ENCODE results near the gene TTC21B. TPM values are rescaled to one million over a fixed set of nuclear protein-coding genes. Genes with fewer than 3 reads are reported as not detected.

TTC21B gene
- total RNA-seq, 4 donors from 2014 or later, result 29.1 to 45.7 (median 32.9) TPM

GRCh38 chr2:165847001-165847400, 106.6 kb downstream of the TTC21B start:
- WGBS, 2 donors, result 69 to 72% methylated on average over 2 of the region's 2 CpGs
- no peak overlapping the region for H3K27ac ChIP-seq
- H3K36me3 ChIP-seq, result no peaks in the 10 kb centered on the region
- H3K4me1 ChIP-seq, result peaks cover 12% of the 10 kb centered on the region in 2 donors
- intact Hi-C loops (cut with DNase I), result no loop called here
- TF ChIP-seq CTCF (IDR thresholded peaks at IDR 0.05), result no peak
- TF ChIP-seq POLR2A (IDR thresholded peaks at IDR 0.05), result no peak
- no peak overlapping the region for H3K4me3 ChIP-seq (replicated peaks in 1 of 3)
- H3K27me3 ChIP-seq, result no peaks in the 10 kb centered on the region
- H3K9me3 ChIP-seq, result no peaks in the 10 kb centered on the region
- DNase-seq, result no peak

GRCh38 chr2:165846056-165846455, 107.5 kb downstream of the TTC21B start:
- Histone ChIP-seq H3K9me3 (no peaks in the 10 kb centered on the region), H3K4me1 (peaks cover 12% of the 10 kb centered on the region in 2 donors), H3K27me3 (no peaks in the 10 kb centered on the region), H3K36me3 (no peaks in the 10 kb centered on the region), H3K27ac (no peak overlapping the region), H3K4me3 (replicated peaks in 1 of 3) (no peak overlapping the region)
- DNase-seq, result no peak
- TF ChIP-seq CTCF (IDR thresholded peaks at IDR 0.05) (no peak), POLR2A (IDR thresholded peaks at IDR 0.05) (no peak)
- intact Hi-C loops (cut with DNase I), result no loop called here
- WGBS, 2 donors, result 97% methylated on average over 7 of the region's 7 CpGs

- no peaks in the 10 kb centered on the region for H3K9me3 ChIP-seq
- DNase-seq, result no peak
- peaks cover 12% of the 10 kb centered on the region in 2 donors for H3K4me1 ChIP-seq
- no peaks in the 10 kb centered on the region for H3K36me3 ChIP-seq
- intact Hi-C loops (cut with DNase I), result no loop called here
- no peak for TF ChIP-seq POLR2A (IDR thresholded peaks at IDR 0.05)
- no peak for TF ChIP-seq CTCF (IDR thresholded peaks at IDR 0.05)
- 62 to 63% methylated on average over 2 of the region's 2 CpGs for WGBS, 2 donors
- no peak overlapping the region for H3K4me3 ChIP-seq (replicated peaks in 1 of 3)
- H3K27me3 ChIP-seq, result no peaks in the 10 kb centered on the region
- H3K27ac ChIP-seq, result no peak overlapping the region
These were observed 109.4 kb downstream of the TTC21B start for GRCh38 chr2:165844216-165844615.

- Histone ChIP-seq H3K9me3 (no peaks in the 10 kb centered on the region), H3K27ac (no peak overlapping the region), H3K4me3 (replicated peaks in 1 of 3) (no peak overlapping the region), H3K36me3 (no peaks in the 10 kb centered on the region), H3K27me3 (no peaks in the 10 kb centered on the region), H3K4me1 (peaks cover 12% of the 10 kb centered on the region in 2 donors)
- WGBS, 2 donors, result 95 to 98% methylated on average over 1 of the region's 1 CpG
- intact Hi-C loops (cut with DNase I), result no loop called here
- DNase-seq, result no peak
- TF ChIP-seq POLR2A (IDR thresholded peaks at IDR 0.05), result no peak
- no peak for TF ChIP-seq CTCF (IDR thresholded peaks at IDR 0.05)
These were observed 110.2 kb downstream of the TTC21B start for GRCh38 chr2:165843351-165843750.

- TF ChIP-seq POLR2A (IDR thresholded peaks at IDR 0.05), result no peak
- TF ChIP-seq CTCF (IDR thresholded peaks at IDR 0.05), result no peak
- no peaks in the 10 kb centered on the region for H3K27me3 ChIP-seq
These were observed 113.1 kb downstream of the TTC21B start for GRCh38 chr2:165840333-165840958.

More at GRCh38 chr2:165840333-165840958, 113.1 kb downstream of the TTC21B start:
- Histone ChIP-seq H3K4me1 (peaks cover 12% of the 10 kb centered on the region in 2 donors), H3K27ac (no peak overlapping the region), H3K4me3 (replicated peaks in 1 of 3) (no peak overlapping the region), H3K36me3 (no peaks in the 10 kb centered on the region), H3K9me3 (no peaks in the 10 kb centered on the region)
- intact Hi-C loops (cut with DNase I), result no loop called here
- no peak for DNase-seq

Data from thyroid gland (tissue), 4 donors.